Activated naive CD4-positive, alpha-beta T cell treated with anti-CD3 and anti-CD28 coated beads, Interleukin-2, amount 50 U/mL, for 16 hours (primary cell): ENCODE results near the gene FGF2.
"Not testable (repeated sequence)": the region's sequence is repeated elsewhere in the genome, so short reads cannot be mapped to it uniquely, and the experiment has no call there.

Experiments used
- DNase-seq: peaks from one replicate; pipeline ENCODE4 v3.0.0-alpha.2; 2020

Gene FGF2

GRCh38 chr4:122932763-122933162 lies 106.1 kb downstream of the FGF2 start:
- no peak for DNase-seq

DNA sequence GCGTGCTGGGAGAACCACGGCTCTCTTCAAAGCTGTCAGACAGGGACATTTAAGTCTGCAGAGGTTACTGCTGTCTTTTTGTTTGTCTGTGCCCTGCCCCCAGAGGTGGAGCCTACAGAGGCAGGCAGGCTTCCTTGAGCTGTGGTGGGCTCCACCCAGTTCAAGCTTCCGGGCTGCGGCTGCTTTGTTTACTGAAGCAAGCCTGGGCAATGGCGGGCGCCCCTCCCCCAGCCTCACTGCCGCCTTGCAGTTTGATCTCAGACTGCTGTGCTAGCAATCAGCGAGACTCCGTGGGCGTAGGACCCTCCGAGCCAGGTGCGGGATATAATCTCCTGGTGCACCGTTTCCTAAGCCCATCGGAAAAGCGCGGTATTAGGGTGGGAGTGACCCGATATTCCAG lies 118.5 kb downstream of the FGF2 start:
- not testable (repeated sequence) for DNase-seq

GRCh38 chr4:122946142-122946541 lies 119.5 kb downstream of the FGF2 start:
- no peak for DNase-seq
